ENCODE results near the gene OR56A3.

- TF ChIP-seq REST (IDR thresholded peaks at IDR 0.05; ENCODE audit: low read depth, low read length) (no peak), GABPA (IDR thresholded peaks at IDR 0.05; ENCODE audit: low read depth) (no peak), POLR2AphosphoS5 (IDR thresholded peaks at IDR 0.05; ENCODE audit: low read depth, low read length) (no peak), MAX (IDR thresholded peaks at IDR 0.05; ENCODE audit: low read depth) (no peak), CTCF (IDR thresholded peaks at IDR 0.05) (no peak), EZH2phosphoT487 (IDR thresholded peaks at IDR 0.05; ENCODE audit: borderline replicate concordance, low read depth) (no peak), TAF1 (IDR thresholded peaks at IDR 0.05; ENCODE audit: borderline replicate concordance, low read depth, low read length) (no peak), FOXJ3 (CRISPR knock-in tag; IDR thresholded peaks at IDR 0.05) (no peak), EP300 (IDR thresholded peaks at IDR 0.05; ENCODE audit: borderline replicate concordance in 1 of 2, low read depth in 1 of 2, low read length in 1 of 2) (no peak), SMC3 (IDR thresholded peaks at IDR 0.05; ENCODE audit: low read depth, low read length) (no peak), USF2 (IDR thresholded peaks at IDR 0.05; ENCODE audit: borderline replicate concordance, low read depth, low read length) (no peak), YY1 (IDR thresholded peaks at IDR 0.05; ENCODE audit: low read depth) (no peak), ELF1 (IDR thresholded peaks at IDR 0.05) (no peak), TCF12 (IDR thresholded peaks at IDR 0.05) (no peak)
Observed at GRCh38 chr11:5923794-5924193, 18.3 kb upstream of the OR56A3 start.

All from SK-N-SH (cell line).